Endothelial cell of umbilical vein (primary cell): ENCODE results near the gene CTIF. TPM values are rescaled to one million over a fixed set of nuclear protein-coding genes. Genes with fewer than 3 reads are reported as not detected.

Experiments used
- BruUV-seq: library from RNA; stranded (reverse); fragments of 400-500 nt; replicated peaks from 2 replicates; lab custom pipeline; 2021; lab: Mats Ljungman, UMichigan
- CTCF ChIA-PET: fragments of 300-600, 350-600 bp; sonication (Branson Sonifier 250); formaldehyde crosslinking; loops from one replicate; lab custom pipeline; 2021; ENCODE audit warnings: antibody characterized with exemption, inconsistent platforms; lab: Charles Lee
- POLR2A ChIA-PET: fragments of 300-600, 350-600 bp; sonication (Branson Sonifier 250); formaldehyde crosslinking; loops from one replicate; lab custom pipeline; 2021; ENCODE audit warnings: antibody characterized with exemption, inconsistent platforms; lab: Charles Lee
- DNase-seq: peaks from one replicate; pipeline ENCODE4 v3.0.0-alpha.2; 2011; ENCODE audit warnings: low read depth, low spot score
- FAIRE-seq: peaks from 2 replicates; lab custom pipeline; 2011; peaks lifted over from hg19 to GRCh38; lab: Jason Lieb, UNC
- H2AFZ ChIP-seq: 2 replicates; pipeline ENCODE4 v1.6.0; 2012; ENCODE audit warnings: low read depth, low read length, control low read depth, inconsistent platforms
- H3K27ac ChIP-seq: 2 replicates; pipeline ENCODE4 v1.5.1; 2011; ENCODE audit warnings: low read depth, mild to moderate bottlenecking, control low read depth, low read length, moderate library complexity; ENCODE audit not compliant: insufficient read depth
- H3K27me3 ChIP-seq, 2 experiments: 2 replicates each; pipeline versions ENCODE4 v1.6.0 to v1.6.1; 2011; ENCODE audit warnings: low read length in 2 of 2, mixed read lengths in 1 of 2; ENCODE audit not compliant: control insufficient read depth in 2 of 2, insufficient read depth in 2 of 2
- H3K36me3 ChIP-seq, 2 experiments: 2 replicates in 1 of 2; 3 replicates in 1 of 2; pipeline ENCODE4 v1.5.1; 2011; ENCODE audit warnings: low read length in 2 of 2, mild to moderate bottlenecking in 1 of 2, moderate library complexity in 1 of 2; ENCODE audit not compliant: control insufficient read depth in 2 of 2, insufficient read depth in 2 of 2; ENCODE audit errors: extremely low read depth in 1 of 2
- H3K4me1 ChIP-seq: 3 replicates; pipeline ENCODE4 v1.5.1; 2011; ENCODE audit warnings: mild to moderate bottlenecking, low read length; ENCODE audit not compliant: control insufficient read depth, insufficient read depth; ENCODE audit errors: extremely low read depth
- H3K4me2 ChIP-seq: 2 replicates; pipeline ENCODE4 v1.6.1; 2011; ENCODE audit warnings: low read length, control low read depth, mixed read lengths; ENCODE audit not compliant: insufficient read depth
- H3K4me3 ChIP-seq, 3 experiments: fragments of 200-600 bp in 1 of 3; sonication (generic), shearing (Covaris generic) in 1 of 3; replicated peaks in 1 of 3; 2 replicates each; pipeline ENCODE4 v1.5.1; 2011 to 2016; ENCODE audit warnings: control low read depth in 3 of 3, low read length in 3 of 3, mild to moderate bottlenecking in 2 of 3, inconsistent platforms in 1 of 3, low read depth in 1 of 3, moderate library complexity in 1 of 3; ENCODE audit not compliant: insufficient read depth in 1 of 3
- H3K79me2 ChIP-seq: 2 replicates; pipeline ENCODE4 v1.6.0; 2012; ENCODE audit warnings: low read length, inconsistent platforms; ENCODE audit not compliant: control insufficient read depth, insufficient read depth
- H3K9ac ChIP-seq: replicated peaks from 2 replicates; pipeline ENCODE3; 2011; ENCODE audit warnings: low read length, control low read depth; ENCODE audit not compliant: insufficient read depth; ENCODE audit errors: extremely low read depth
- H3K9me1 ChIP-seq: replicated peaks from 3 replicates; pipeline ENCODE4 v1.6.0; 2011; ENCODE audit warnings: mild to moderate bottlenecking, low read length; ENCODE audit not compliant: control insufficient read depth, insufficient read depth; ENCODE audit errors: extremely low read depth
- H3K9me3 ChIP-seq: replicated peaks from 2 replicates; pipeline ENCODE4 v1.5.1; 2012; ENCODE audit warnings: low read length, inconsistent platforms; ENCODE audit not compliant: control insufficient read depth, insufficient read depth
- H4K20me1 ChIP-seq: replicated peaks from 2 replicates; pipeline ENCODE3; 2011; ENCODE audit warnings: mild to moderate bottlenecking, low read length; ENCODE audit not compliant: control insufficient read depth, insufficient read depth; ENCODE audit errors: extremely low read depth
- CTCF ChIP-seq, 2 donors: IDR thresholded peaks; 1 replicate in 1 of 2; 2 replicates in 1 of 2; pipeline ENCODE4 v1.5.1; 2011; ENCODE audit warnings: low read length in 2 of 2, mild to moderate bottlenecking in 2 of 2, moderate library complexity in 2 of 2, control low read depth in 1 of 2, inconsistent platforms in 1 of 2, low read depth in 1 of 2; ENCODE audit not compliant: insufficient read depth in 1 of 2; ENCODE audit errors: extremely low read depth in 1 of 2
- FOS ChIP-seq: IDR thresholded peaks from 2 replicates; pipeline ENCODE4 v1.6.1; 2011; ENCODE audit warnings: mild to moderate bottlenecking, low read length, moderate library complexity, borderline replicate concordance; ENCODE audit not compliant: insufficient read depth
- MYC ChIP-seq: IDR thresholded peaks from one replicate; pipeline ENCODE4 v1.6.1; 2011; ENCODE audit warnings: mild to moderate bottlenecking, low read depth, low read length
- POLR2A ChIP-seq: IDR thresholded peaks from 2 replicates; pipeline ENCODE4 v1.6.1; 2012; ENCODE audit warnings: low read depth, mild to moderate bottlenecking, control low read depth, low read length
- POLR2AphosphoS5 ChIP-seq: IDR thresholded peaks from 2 replicates; pipeline ENCODE4 v1.6.1; 2012; ENCODE audit warnings: low read depth, mild to moderate bottlenecking, control low read depth, low read length, moderate library complexity; ENCODE audit not compliant: insufficient read depth
- dilution Hi-C: fragments of 300-500 bp; cut with MboI; formaldehyde crosslinking; loops from one replicate; pipeline ENCODE4 v1.15.0; 2019; ENCODE audit warnings: low sequenced_read_pairs; ENCODE audit not compliant: extremely low pct_ligation_motif_present
- intact Hi-C: fragments of 100-400 bp; cut with micrococcal nuclease; formaldehyde crosslinking; loops from one replicate; pipeline ENCODE4 v1.10.0; 2022
- polyA plus RNA-seq, 4 experiments: library from polyadenylated mRNA; depleted of rRNA in 3 of 4; stranded (reverse) in 3 of 4; unstranded in 1 of 4; fragments of >200 nt; gene quantifications; 2 replicates each; pipeline versions ENCODE4 v1.2.1 to v1.2.3, GENCODE V29; 2011 to 2012; ENCODE audit warnings: missing spikeins in 1 of 4
- total RNA-seq: library from RNA; stranded (reverse); gene quantifications from 2 replicates; pipeline ENCODE4 v1.2.3, GENCODE V29; 2021

CTIF gene
- total and polyA plus RNA-seq, 2 donors (not counting 3 experiments of a cell fraction or from before 2014, with no cell fraction given) = 20.9 to 57.7 TPM

GRCh38 chr18:48687346-48688042 lies 148.7 kb downstream of the CTIF start:
- intact Hi-C loops = no loop called here
- BruUV-seq = no TSS peak

GRCh38 chr18:48688961-48689360 lies 150.1 kb downstream of the CTIF start:
- no peaks in the 10 kb centered on the region for H3K9me3 ChIP-seq
- no peak for TF ChIP-seq MYC
- no peak for TF ChIP-seq POLR2A
- TF ChIP-seq FOS = no peak
- TF ChIP-seq CTCF (IDR thresholded peaks at IDR 0.05; ENCODE audit: extremely low read depth in 1 of 2, insufficient read depth in 1 of 2, low read depth in 1 of 2, low read length in 2 of 2) = no peak
- TF ChIP-seq POLR2AphosphoS5 = no peak
- CTCF ChIA-PET = interaction anchor here (1.2 kb wide), 1 partner anchor 8 kb away, joined by 4 read pairs; no protein-coding TSS in a partner anchor

More at GRCh38 chr18:48687346-48688042, 148.7 kb downstream of the CTIF start:
- ChIA-PET CTCF (interaction anchor here (0.8 to 1.3 kb wide), 5 partner anchors 11 to 551 kb away, joined by 3 to 4 read pairs (median 3); no protein-coding TSS in a partner anchor), POLR2A (interaction anchor here (0.6 kb wide), 1 partner anchor 333 kb away, joined by 4 read pairs; no protein-coding TSS in a partner anchor)
- no peak for TF ChIP-seq POLR2AphosphoS5
- no peaks in the 10 kb centered on the region for H3K27me3 ChIP-seq
- no peaks in the 10 kb centered on the region for H3K9me3 ChIP-seq
- no peak overlapping the region for H2AFZ ChIP-seq
- H3K9me1 ChIP-seq = no peaks in the 10 kb centered on the region
- no peaks in the 10 kb centered on the region for H3K4me1 ChIP-seq
- dilution Hi-C loops = no loop called here
- no peaks in the 10 kb centered on the region for H3K79me2 ChIP-seq
- H3K9ac ChIP-seq = no peak overlapping the region
- no peaks in the 10 kb centered on the region for H3K36me3 ChIP-seq
- no peak overlapping the region for H3K27ac ChIP-seq
- H4K20me1 ChIP-seq = no peaks in the 10 kb centered on the region
- FAIRE-seq (no peak), DNase-seq (no peak)
- H3K4me3 ChIP-seq = no peak overlapping the region
- no peak overlapping the region for H3K4me2 ChIP-seq

More at GRCh38 chr18:48688961-48689360, 150.1 kb downstream of the CTIF start:
- dilution Hi-C loops = no loop called here
- Histone ChIP-seq H3K4me2 (no peak overlapping the region), H3K9me1 (no peaks in the 10 kb centered on the region), H3K4me3 (no peak overlapping the region), H3K9ac (no peak overlapping the region), H2AFZ (no peak overlapping the region), H3K79me2 (no peaks in the 10 kb centered on the region), H3K4me1 (peaks cover 5% of the 10 kb centered on the region), H4K20me1 (no peaks in the 10 kb centered on the region), H3K27me3 (no peaks in the 10 kb centered on the region), H3K36me3 (no peaks in the 10 kb centered on the region), H3K27ac (no peak overlapping the region)
- POLR2A ChIA-PET = no interaction called here
- no TSS peak for BruUV-seq
- FAIRE-seq (no peak), DNase-seq (no peak)
- intact Hi-C loops = no loop called here
